Occipital lobe (tissue), 2 donors: ENCODE measurements around the gene CYP21A2. TPM values are rescaled to one million over a fixed set of nuclear protein-coding genes. Genes with fewer than 3 reads are reported as not detected.
"Not testable (repeated sequence)": the region's sequence is repeated elsewhere in the genome, so short reads cannot be mapped to it uniquely, and the experiment has no call there.

ENCODE experiments used
- DNase-seq: peaks from one replicate; lab custom pipeline; 2025; lab: John Stamatoyannopoulos, UW
- total RNA-seq: library from RNA; depleted of rRNA; stranded (reverse); fragments of >200 nt; gene quantifications from one replicate; pipeline ENCODE4 v1.2.3, GENCODE V29; 2014

The CYP21A2 gene
- total RNA-seq, 1 donor from 2014 or later: not detected

DNA sequence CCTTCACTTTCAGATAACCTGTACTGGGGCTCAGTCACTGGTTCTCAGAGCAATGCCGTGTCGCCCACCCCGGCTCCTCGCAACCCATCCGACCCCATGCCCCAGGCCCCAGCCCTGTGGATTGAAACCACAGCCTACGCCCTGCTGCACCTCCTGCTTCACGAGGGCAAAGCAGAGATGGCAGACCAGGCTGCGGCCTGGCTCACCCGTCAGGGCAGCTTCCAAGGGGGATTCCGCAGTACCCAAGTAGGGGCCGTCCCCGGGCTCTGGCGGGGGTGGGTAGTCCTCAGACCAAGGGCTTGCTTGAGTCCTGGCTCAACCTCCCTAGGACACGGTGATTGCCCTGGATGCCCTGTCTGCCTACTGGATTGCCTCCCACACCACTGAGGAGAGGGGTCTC lies 8.7 kb upstream of the CYP21A2 start:
- not testable (repeated sequence) for DNase-seq

GRCh38 chr6:32035283-32036013 lies 2.8 kb upstream of the CYP21A2 start:
- not testable (repeated sequence) for DNase-seq

- DNase-seq: not testable (repeated sequence)
These were observed 1.1 kb upstream of the CYP21A2 start for GRCh38 chr6:32037136-32037535.

GRCh38 chr6:32038878-32039277 lies 663 bp downstream of the CYP21A2 start:
- DNase-seq: not testable (repeated sequence)

- DNase-seq: not testable (repeated sequence)
These were observed 1.4 kb downstream of the CYP21A2 start for GRCh38 chr6:32039321-32040274.

- not testable (repeated sequence) for DNase-seq
These were observed 2.3 kb downstream of the CYP21A2 start for GRCh38 chr6:32040299-32041049.

DNA sequence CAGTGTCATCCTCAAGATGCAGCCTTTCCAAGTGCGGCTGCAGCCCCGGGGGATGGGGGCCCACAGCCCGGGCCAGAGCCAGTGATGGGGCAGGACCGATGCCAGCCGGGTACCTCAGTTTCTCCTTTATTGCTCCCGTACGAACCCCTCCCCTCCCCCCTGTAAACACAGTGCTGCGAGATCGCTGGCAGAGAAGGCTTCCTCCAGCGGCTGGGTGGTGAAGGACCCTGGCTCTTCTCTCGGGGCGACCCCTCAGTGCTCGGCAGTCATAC lies 2.8 kb downstream of the CYP21A2 start:
- DNase-seq: not testable (repeated sequence)

DNA sequence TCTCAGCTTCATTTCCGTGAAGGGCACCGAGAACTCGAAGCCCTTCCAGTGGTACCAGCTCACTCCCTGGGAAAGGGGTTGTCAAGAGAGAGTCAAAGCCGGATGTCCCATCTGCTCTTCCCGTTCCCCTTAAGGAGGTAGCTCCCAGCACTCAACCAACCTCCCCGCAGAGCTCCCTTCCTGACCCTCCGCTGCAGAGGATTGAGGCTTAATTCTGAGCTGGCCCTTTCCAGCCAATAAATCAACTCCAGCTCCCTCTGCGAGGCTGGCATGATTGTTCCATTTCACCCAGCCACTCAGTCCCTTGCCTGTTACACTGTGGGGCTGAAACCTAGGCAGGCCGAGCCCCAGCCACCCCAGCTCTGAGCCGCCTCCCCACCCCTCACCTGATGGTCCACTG lies 3.2 kb downstream of the CYP21A2 start:
- DNase-seq: not testable (repeated sequence)

- not testable (repeated sequence) for DNase-seq
These were observed 4.1 kb downstream of the CYP21A2 start for GRCh38 chr6:32042276-32042675.

GRCh38 chr6:32043589-32044380 lies 5.6 kb downstream of the CYP21A2 start:
- not testable (repeated sequence) for DNase-seq

DNA sequence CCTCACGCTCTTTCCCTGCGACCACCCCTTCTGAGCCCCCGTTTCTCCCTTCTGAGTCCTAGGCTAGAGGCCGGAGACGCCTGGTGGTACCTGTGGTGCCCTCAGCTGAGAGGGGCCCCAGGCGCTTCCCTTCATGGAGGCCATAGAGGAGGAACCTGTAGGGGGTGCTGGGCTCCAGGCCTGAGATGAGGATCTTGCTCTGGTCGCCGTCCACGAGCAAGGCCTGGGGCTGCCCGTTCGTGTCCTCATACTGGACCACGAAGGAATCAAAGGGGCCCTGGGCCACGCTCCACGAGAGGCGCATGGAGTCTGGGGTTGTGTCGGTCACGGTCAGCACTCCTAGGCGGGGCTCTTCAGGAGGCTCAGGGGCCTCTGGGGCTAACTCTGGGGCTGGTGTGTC lies 6.7 kb downstream of the CYP21A2 start:
- not testable (repeated sequence) for DNase-seq

DNA sequence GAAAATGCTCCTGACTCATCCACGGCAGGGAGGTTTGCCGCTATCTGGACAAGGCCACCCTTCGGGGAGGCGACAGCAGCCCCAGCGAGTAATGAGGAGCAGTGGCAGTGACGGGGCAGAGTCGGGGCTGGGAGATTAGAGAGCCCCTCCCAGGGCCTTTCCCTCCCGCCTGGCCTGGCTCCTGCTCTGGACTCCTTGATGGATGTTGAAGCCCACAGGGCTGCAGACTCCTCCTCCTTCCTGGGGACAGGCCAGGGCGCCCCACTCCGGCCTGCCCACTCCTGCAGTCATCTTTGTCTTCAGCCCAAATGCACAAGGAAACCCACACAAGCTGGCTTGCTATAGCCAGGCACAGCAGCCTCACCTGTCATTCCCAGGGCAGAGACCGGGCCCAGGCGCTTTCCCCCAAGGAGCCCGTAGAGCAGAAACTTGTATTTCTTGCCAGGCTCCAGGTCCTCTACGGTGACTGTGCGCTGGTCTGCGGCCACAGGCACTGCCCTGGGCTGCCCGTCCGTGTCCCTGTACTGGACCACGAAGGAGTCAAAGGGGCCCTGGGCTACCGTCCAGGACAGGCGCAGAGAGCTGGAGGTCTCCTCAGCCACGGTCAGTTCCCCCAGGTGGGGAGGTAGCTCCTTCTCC lies 7.7 kb downstream of the CYP21A2 start:
- no peak for DNase-seq

DNA sequence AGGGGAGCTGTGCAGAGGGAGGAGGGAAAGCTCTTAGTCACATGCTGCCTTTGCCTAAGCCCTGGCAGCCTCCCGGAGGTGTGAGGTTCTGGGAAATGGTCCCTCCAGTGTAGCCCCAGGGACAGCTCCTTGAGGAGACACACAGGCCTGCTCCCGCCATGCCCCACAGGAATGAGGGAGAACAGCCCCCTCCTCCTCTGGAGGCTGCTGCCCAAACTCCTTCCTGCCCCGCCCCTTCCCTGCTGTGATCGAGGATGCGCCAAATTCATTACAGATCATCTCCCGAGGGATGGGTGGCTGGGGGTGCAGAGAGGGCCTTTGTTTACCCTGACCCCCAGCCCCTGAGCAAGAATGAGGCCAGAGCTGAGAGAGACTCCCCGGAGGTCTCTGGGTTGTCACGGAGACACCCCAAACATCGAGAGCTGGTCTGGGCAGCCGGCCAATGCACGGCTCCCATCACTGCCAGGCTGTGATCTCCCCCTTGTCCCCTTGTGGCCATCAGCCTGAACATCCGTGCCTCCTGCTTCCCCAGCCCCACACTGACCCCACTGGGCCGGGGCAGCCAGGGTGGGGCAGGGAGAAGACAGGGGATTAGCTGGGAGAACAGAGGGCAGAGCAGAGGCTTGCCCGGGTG lies 8.4 kb downstream of the CYP21A2 start:
- DNase-seq: no peak

DNA sequence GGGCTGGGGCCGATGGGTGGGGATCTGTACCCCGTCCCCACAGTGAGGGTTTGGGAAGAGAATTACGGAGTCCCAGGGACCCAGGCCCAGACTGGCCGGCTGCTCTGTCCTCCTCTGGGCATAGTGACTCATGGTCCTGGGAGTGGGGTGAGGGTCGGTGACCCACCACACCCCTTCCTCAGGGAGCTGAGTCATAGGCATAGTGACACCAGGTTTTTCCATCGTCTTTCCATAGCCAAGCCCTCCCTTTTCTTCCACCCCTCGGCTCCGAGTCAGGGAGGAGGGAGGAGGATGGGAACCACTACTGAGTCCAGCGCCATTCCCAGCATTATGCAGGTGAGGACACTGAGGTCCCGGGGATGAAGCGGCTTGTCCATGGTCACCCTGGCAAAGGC lies 8.9 kb downstream of the CYP21A2 start:
- DNase-seq: no peak

DNA sequence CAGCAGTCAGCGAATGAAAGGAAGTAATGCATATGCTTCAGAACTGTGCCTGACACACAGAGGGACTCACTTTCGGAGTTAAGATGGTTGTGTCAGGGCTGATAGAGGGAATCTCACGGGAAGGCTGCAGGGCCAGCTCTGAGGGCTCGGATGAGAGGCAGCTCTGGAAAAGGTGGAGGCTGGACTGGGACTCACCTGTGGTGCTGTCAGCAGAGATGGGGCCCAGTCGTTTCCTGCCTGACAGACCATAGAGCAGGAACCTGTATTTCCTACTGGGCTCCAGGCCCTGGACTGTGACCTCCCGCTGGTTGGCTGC lies 9.3 kb downstream of the CYP21A2 start:
- no peak for DNase-seq

GRCh38 chr6:32047855-32048766 lies 9.9 kb downstream of the CYP21A2 start:
- DNase-seq: no peak

- DNase-seq: not testable (repeated sequence)
These were observed 10.9 kb downstream of the CYP21A2 start for GRCh38 chr6:32049149-32049548.

DNA sequence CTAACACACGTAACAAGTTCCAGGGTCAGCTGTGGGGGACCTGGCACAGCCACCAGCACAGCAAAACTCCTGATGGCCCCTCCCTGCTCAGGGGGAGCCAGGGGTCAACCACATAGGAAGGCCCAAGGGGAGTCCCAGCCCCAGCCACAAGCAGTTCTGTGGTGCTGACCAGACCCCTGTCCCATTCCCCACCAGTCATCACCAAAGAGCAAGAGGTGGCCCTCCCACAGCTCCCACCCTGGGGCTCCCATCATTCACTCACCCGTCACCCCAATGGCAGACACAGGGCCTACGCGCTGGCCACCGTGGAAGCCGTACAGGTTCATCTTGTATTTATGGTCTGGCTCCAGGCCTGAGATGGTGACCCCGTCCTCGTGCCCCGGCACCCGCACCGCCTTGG lies 11.5 kb downstream of the CYP21A2 start:
- not testable (repeated sequence) for DNase-seq

- no peak for DNase-seq
These were observed 12.3 kb downstream of the CYP21A2 start for GRCh38 chr6:32050562-32050961.
